ENCODE measurements around the gene BAIAP2. TPM values are rescaled to one million over a fixed set of nuclear protein-coding genes. Genes with fewer than 3 reads are reported as not detected.

BAIAP2 gene
- total RNA-seq, 1 donor from 2014 or later = 50.9 TPM

DNA sequence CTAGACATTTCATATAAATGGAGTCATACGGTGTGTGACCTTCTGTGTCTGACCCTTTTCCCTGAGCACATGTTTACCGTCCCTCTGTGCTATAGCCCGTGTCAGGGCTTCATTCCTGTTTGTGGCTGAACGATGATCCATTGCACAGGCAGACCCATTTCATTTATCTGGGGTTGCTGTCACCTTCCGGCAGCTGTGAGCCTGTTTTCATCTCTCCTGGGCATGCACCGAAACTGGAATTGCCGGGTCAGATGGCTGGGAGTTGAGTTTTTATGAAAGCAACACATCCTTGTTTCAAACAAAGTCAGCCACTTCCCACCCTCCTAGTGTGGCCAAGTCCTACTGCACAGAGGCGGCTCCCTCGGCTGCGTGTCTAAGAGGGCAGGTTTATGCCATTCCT is 25.5 kb downstream of the BAIAP2 start:
- intact Hi-C loops (cut with DNase I) = no loop called here
- ATAC-seq = no peak

DNA sequence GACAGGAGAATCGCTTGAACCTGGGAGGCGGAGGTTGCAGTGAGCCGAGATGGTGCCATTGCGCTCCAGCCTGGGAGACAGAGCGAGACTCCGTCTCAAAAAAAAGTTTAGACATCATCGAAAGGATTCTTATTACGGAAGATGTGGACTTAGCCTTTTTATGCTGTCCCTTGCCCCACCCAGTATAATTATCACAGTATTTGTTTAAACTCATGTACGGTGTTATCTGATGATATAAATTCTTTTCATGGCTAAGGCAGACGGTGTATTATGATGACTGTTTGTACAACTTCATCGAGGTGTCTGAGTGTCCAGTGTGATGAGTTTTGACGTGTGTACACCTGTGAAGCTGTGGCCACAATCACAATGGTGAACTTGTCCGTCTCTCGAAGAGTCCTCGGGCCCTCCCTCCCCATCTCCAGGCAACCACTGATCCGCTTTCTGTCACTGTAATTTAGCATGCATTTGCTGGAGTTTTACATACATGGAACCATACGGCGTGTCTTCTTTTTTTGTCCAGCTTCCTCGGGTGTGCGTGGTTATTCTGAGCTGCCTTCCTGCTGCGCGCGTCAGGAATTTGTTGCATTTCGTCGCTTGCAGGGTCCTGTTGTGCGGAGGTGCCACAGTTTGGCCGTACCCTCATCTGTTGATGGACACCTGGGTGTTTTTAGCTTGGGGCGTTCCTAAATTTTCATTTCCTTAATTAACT is 26.2 kb downstream of the BAIAP2 start:
- ATAC-seq (no peak), DNase-seq (ENCODE audit: low spot score) (no peak)
- intact Hi-C loops (cut with DNase I) = no loop called here

More for the DNA sequence above, 25.5 kb downstream of the BAIAP2 start:
- DNase-seq (ENCODE audit: low spot score) = no peak

DNA sequence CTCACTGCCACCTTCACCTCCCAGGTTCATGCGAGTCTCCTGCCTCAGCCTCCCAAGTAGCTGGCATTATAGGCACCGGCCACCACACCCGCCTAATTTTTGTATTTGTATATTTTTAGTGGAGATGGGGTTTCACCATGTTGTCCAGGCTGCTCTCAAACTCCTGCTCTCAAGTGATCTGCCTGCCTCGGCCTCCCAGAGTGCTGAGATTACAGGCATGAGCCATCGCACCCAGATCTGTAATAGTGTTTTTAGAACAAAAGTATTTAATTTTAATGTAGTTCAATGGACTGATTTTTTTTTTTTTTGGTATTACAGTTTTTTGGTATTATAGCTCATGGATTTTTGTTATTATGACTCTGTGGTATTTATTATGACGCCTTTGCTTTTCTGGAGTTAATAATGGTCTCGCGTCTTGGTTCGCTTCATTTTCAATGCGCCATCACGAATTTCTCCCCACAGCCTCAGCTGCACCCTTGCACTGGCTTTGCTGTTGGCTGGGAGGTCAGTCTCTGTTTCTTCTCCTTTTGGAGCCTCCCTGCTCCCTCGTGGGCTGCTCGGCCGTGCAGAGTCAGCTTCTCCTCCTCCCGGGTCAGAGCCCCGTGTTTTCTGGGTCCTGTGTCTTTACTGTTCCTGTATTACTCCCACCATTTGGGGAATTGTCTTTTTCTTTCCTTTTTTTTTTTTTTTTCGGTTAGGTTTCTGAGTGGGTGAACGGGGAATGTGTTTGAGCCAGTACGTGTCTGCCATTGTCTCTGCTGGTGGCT is 27.2 kb downstream of the BAIAP2 start:
- no peak for DNase-seq (ENCODE audit: low spot score)
- intact Hi-C loops (cut with DNase I) = no loop called here
- ATAC-seq = no peak

DNA sequence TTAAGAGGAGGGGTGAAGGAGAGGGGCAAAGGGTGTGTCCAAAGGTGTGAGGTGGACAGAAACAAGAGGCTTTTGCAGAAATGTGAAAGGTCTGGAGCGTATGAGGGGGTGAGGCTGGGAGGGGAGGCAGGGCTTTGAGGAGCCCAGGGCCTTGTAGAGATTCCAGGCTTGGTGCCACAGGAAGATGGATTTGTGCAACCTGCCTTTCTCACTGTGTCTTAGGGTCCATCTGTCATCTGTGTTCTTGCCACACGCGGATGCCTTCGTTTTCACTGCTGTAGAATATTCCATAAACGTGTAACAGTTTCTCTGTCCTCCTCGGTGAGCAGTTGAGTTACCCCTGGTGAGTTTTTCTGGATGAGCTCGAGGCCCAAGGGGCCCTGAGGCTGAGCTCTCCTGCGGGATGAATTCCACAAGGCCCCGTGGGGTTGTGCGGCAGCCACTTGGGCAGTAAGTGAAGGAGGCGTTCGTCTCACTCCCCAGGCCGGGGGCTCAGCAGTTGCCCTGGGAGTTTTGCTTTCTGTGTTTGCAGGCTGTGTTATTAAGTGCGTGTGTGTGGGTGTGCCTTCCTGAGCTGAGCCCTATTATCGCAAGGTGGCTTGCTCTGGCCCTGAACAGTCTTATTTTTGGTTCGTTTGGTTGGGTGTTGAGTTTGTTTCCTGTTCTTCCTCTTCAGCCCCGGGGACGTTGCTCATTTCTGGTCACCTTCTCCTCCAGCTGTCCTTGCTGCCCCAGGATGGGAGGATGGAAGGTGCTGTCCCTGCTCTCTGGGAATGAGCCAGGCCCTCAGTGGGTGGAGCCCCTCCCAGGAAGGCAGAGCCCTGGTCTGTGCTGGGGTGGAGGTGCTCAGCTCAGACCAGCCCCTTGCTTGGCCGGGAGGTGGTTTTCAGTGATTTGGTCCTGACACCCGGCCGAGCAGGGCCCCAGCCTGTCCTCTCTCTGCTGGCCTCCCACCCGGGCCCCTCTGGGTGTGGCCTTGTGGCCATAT is 28.4 kb downstream of the BAIAP2 start:
- intact Hi-C loops (cut with DNase I) = no loop called here
- no peak for DNase-seq (ENCODE audit: low spot score)
- ATAC-seq = peak; percentile 9

DNA sequence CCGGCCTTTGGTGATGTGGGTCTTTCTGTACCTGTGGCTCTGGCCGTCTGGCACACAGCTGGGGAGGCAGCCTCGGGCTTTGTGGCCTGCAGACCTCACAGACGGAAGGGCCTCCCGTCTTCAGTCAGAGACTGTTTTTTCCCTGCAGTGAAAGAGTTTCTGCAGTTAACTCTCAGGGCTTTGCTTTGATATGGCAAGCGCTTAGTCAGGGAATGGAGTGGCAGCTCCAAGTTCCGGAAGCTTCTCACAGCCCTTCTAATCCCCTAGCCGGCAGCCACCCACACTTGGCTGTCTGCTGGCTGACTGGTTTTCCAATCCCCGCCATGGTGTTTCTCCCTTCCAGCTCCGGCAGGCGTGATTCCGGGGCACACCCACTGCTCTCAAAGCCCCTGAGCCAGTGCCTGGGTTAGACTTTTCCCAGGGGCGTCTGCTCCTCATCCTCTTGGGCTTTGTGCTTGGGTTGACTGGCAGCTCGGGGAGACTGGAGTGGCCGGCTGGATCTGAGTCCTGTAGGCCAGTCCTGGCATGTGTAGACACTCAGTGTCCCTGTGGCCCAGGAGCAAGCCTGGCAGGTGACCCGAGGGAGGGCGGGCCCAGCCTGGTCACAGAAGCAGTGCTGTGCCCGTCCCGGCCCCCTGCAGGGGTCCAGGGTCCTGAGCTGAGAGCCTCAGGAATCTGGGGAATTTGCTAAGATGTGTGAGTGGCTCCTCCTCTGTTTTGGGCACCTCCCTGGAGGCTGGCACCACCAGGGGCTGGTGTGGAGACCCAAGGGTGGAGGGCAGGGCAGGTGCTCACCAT is 29.9 kb downstream of the BAIAP2 start:
- DNase-seq (ENCODE audit: low spot score) (no peak), ATAC-seq (peak; percentile 22)
- intact Hi-C loops (cut with DNase I) = no loop called here

DNA sequence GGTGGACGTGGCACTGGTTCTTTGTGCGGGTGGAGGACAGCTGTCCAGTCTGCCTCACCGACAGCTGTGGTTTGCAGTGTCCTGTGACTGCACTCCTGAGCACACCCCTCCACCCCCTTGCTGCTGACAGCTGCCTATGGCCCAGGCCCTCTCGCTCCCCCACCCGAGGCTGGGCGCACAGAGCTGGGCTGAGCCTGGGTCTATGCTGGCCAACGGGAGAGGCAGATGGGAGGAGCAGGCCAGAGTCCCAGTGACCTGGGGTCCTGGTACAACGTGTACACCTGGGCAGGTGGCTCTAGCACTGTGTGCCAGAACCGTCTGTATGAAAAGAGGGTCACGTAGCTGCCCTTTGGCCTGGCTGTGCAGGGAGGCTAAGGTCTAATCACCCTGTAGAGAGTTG is 30.5 kb downstream of the BAIAP2 start:
- ATAC-seq (no peak), DNase-seq (ENCODE audit: low spot score) (no peak)
- intact Hi-C loops (cut with DNase I) = no loop called here

DNA sequence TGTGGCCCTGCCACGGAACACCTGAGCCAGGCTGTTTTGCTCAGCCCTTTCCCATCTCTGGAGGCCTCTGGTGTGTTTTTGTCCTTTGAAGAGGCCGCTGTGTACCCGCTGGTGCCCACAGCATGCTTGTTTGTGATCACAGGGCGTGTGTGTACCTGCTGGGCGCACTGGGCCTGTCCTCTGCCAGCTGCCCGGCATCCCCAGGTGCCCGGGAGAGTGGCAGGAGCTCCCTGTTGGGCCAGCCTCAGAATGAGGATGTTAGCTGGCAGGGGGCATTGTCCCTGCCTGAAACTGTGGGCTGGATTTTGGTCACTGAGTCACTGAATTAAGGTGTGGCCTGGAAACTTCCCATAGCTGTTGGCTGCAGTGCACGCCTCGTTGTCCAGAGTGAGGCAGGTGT is 31.1 kb downstream of the BAIAP2 start:
- DNase-seq (ENCODE audit: low spot score) (no peak), ATAC-seq (no peak)
- intact Hi-C loops (cut with DNase I) = no loop called here

DNA sequence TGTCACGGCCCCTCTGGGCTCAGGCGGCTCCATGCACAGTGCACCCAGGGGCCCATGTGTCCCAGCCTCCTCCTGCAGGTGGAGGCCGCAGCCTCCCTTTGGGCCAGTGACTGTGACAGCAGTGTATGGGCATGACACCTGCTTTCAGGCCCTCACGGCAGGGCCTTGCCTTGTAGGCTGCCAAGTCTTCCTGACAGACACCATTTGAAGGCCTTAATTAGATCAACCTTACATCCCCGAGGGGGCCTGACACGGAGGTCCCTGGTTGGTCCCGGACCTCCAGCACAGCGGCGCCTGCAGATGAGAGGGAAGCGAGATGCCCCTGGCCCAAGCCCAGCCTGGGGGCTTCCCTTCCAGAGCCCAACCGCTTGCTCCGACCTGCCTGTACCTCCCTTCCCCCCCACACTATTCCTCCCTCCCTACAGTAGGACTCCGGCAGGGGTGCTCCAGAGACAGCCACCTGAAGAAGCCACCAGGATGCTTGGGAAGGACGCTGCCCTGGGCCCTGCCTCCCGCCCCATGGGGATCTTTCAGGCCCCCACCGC is 31.9 kb downstream of the BAIAP2 start:
- DNase-seq (ENCODE audit: low spot score) (no peak), ATAC-seq (no peak)
- intact Hi-C loops (cut with DNase I) = no loop called here

DNA sequence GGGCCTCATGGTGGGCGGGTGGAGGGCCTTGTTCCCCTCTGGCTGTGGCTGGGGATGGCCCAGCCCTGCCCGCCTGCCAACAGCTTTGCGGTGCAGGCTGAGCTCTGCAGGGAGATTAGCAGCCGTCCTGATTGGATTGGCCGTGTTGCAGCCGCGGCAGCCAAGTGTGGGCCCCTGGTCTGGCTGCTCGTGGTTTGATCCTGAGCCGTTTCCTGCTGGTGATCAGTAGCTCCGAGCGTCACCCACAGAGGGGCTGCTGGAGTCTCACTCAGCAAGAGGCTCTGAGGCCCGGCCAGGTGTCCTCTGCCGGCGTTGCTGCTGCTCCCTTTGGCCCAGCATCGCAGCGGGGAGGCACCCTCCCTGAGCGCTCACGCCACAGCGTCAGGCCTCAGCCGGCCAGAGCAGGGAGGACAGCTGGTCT is 32.5 kb downstream of the BAIAP2 start:
- ATAC-seq (no peak), DNase-seq (ENCODE audit: low spot score) (no peak)
- intact Hi-C loops (cut with DNase I) = no loop called here

DNA sequence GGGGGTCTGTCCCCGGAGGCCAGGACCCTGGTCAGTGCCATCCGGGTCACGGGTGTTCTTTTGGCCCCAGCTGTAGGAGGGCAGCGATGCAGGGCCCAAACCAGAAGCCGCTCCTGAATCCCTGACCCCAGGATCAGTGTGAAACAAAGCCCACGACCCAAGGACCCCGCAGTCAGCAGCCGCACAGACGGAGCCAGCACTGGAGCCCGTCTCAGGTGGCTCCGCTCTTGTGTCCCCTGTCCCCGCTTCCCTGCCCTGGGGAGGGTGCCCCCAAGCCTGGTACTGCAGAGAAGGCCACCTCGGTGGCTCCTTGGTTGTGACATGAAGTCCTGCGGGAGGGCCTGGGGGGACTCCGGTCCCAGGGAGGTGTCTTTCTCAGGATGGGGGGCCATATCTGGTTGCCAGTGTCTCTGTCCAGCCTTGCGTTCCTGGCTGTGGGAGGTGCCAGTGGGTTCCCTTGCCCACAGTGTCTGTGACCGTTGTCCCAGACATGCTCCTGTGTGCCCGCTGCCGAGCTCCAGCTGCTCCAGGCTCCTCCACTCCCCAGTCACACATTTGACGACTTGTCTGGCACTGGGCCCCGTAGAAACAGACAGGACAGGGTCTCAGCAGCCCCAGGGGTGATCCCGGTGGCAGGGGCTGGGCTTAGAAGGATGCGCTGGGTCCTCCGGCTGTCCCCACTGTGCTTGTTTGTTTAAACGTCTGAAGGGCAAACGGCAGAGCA is 33.6 kb downstream of the BAIAP2 start:
- no peak for DNase-seq (ENCODE audit: low spot score)
- intact Hi-C loops (cut with DNase I) = no loop called here
- no peak for ATAC-seq

DNA sequence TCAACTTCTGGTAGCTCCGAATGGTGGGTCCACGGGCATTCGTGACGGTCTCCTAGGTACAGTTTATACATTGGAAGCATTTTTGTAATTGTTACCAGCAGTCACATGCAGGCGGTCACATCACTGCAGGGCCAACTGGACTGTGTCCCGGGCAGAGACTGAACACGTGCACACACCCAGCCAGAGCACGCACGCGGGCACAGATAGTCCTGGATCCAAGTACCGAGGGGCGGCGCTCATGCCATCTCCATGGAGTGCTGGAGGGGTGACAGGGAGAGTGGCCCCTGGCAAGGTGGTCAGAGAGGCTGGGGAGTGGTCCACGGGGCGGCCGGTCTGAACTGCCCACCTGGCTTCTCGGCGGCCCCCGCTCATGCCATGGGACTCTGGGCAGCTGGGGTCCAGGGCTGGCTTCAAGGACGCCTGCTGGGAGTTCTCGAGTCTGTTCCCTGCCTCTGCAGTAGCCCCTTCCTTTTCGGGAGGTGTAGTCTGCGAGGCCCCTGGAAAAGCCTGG is 34.2 kb downstream of the BAIAP2 start:
- no peak for ATAC-seq
- intact Hi-C loops (cut with DNase I) = no loop called here

DNA sequence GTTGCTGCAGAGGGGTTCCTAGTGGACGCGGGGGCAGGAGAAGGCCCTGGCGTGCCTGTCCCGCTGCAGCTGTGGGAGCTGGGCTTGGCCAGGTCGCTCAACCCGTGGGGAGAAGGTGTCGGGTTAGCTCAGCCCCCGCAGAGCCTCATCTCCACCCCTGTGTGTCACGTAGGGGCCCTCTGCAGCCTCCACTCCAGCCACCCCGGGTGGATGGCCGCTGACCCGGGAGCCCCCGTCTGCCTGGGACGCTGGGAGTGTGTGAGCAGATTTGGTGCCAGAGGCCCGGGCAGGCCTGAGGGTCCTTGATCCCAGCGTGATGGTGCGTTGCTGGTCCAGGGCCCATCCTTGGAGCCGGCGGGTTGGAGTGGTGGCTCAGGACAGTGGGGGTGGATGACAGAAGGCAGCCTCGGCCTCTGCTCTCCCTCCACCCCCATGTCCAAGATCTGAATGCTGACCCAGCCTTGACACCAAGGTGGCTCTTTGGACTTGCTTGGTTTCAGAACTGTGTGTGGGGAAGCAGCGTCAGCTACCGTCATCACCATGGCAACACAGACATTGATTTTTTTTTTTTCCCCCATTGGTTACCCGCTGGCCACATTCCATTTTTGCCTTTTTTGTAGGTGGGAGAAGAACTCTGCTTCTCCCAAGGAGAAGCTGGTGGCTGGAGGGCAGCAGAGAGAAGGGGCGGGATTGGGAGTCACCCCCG is 35.7 kb downstream of the BAIAP2 start:
- intact Hi-C loops (cut with DNase I) = no loop called here
- no peak for DNase-seq (ENCODE audit: low spot score)
- no peak for ATAC-seq

More for the DNA sequence above, 34.2 kb downstream of the BAIAP2 start:
- DNase-seq (ENCODE audit: low spot score) = no peak

DNA sequence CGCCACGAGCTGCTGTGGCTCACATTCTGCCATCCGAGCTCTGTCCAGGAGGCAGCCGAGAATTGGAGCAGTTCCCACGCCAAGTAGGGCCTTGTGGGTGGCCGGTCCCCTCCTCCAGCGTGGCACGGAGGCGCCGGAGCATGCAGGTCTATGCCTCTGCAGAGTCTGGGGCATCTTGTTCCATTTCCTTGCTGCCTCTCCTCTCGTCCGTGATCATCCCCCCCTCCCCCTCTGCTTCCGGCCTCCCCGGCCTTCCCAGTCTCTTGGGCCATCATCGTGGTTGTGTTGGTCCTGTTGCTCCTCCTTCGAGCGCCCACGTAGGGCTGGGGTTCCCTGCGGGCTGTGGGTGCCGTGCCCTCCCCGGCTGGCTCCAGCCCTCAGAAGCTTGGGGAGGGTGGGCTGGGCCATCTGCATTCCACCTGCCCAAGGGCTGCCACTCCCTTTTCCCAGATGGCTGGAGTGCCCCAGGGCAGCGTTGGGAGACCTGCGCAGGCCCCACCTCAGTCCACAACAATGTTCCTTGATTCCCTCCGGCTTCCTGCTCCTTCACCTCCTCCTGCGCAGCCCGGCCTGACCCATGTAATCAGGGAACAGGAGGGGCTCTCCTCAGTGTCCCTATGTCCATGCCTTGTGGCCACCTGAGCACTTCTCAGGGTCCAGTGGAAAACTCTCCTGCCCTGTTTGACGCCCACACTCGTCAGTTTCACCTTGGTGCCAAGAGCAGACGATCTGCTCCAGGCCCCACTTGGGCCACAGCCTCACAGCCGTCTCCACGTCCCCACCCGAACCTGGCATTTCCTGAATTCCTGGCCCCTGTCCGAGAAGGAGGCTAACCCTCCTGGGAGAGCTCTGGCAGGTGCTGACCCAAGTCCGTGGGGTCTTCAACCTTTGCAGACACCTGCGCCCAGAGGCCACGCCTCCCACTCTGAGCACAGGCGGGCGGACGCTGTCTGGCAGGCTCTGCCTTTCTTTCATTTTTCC is 37.1 kb downstream of the BAIAP2 start:
- DNase-seq (ENCODE audit: low spot score) (no peak), ATAC-seq (peak; percentile 25)
- intact Hi-C loops (cut with DNase I) = no loop called here

DNA sequence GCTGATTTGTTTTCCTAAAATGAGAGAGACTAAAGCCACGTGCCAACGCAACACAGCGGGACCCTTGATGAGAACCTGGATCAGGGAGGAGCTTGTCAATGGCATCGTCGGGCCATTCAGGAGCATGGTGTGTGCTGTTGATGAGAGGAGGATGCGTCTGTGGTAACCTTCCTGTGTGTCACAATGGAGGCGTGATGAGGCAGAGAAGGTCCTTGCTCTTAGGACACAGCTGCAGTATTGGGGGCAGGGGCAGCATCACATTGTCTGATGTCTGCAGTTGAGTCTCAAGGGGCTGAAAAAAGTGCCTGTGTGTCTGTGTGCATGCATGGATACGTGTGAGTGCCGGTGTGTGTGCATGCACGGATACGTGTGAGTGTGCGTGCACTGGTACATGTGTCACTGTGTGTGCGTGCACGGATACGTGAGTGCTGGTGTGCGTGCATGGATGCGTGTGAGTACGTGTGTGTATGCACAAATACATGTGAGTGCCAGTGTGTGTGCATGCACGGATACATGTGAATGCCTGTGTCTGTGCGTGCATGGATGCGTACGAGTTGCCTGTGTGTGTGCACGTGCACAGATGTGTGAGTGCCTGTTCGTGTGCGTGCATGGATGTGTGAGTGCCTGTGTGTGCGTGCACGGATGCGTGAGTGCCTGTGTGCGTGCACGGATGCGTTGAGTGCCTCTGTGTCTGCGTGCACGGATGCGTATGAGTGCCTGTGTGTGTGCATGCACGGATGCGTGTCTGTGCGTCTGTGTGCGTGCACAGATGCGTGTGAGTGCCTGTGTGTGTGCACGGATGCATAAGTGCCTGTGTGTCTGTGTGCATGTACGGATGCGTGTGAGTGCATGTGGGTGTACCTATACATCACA is 39.3 kb downstream of the BAIAP2 start:
- intact Hi-C loops (cut with DNase I) = no loop called here
- DNase-seq (ENCODE audit: low spot score) (no peak), ATAC-seq (no peak)

DNA sequence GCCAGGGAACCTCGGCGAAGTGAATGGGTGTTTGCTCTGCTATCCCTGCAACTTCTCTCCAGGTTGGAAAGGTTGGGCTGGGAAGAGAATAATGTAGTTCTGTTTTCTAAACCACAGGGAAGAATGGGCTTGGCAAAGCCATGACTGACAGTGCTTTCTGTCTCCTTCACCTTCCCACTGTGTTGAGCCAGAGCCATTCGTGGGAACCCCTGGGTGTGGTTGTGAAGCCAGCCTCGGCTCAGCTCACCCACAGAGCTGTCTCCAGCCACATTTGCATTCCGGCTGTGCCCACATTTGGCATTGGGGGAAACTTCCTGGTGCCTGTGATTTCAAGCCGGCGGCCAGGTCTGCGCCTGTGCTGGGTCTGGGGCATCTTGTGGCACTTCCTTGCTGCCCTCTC is 39.9 kb downstream of the BAIAP2 start:
- no peak for DNase-seq (ENCODE audit: low spot score)
- intact Hi-C loops (cut with DNase I) = no loop called here
- ATAC-seq = no peak
